ENCODE measurements around the gene DUS2.
"Not testable (repeated sequence)": the region's sequence is repeated elsewhere in the genome, so short reads cannot be mapped to it uniquely, and the experiment has no call there.

DUS2 gene

GRCh38 chr16:68097895-68098294 lies 74.8 kb downstream of the DUS2 start:
- TF ChIP-seq CTCF (IDR thresholded peaks at IDR 0.05; ENCODE audit: extremely low read depth, missing control alignments), result no peak
- no peak for DNase-seq (ENCODE audit: low spot score)

GRCh38 chr16:68100488-68100887 lies 77.4 kb downstream of the DUS2 start:
- TF ChIP-seq CTCF (IDR thresholded peaks at IDR 0.05; ENCODE audit: extremely low read depth, missing control alignments), result no peak
- no peak for DNase-seq (ENCODE audit: low spot score)

GRCh38 chr16:68105611-68106010 lies 82.5 kb downstream of the DUS2 start:
- no peak for DNase-seq (ENCODE audit: low spot score)
- no peak for TF ChIP-seq CTCF (IDR thresholded peaks at IDR 0.05; ENCODE audit: extremely low read depth, missing control alignments)

- not testable (repeated sequence) for DNase-seq (ENCODE audit: low spot score)
Observed at GRCh38 chr16:68107230-68107928, 84.3 kb downstream of the DUS2 start.

GRCh38 chr16:68109156-68109555 lies 86.1 kb downstream of the DUS2 start:
- DNase-seq (ENCODE audit: low spot score), result not testable (repeated sequence)

- DNase-seq (ENCODE audit: low spot score), result not testable (repeated sequence)
Observed at GRCh38 chr16:68110611-68111010, 87.5 kb downstream of the DUS2 start.

- DNase-seq (ENCODE audit: low spot score), result no peak
Observed at GRCh38 chr16:68111379-68111778, 88.3 kb downstream of the DUS2 start.

GRCh38 chr16:68113059-68113761 lies 90.1 kb downstream of the DUS2 start:
- no peak for DNase-seq (ENCODE audit: low spot score)

More at GRCh38 chr16:68111379-68111778, 88.3 kb downstream of the DUS2 start:
- TF ChIP-seq CTCF (IDR thresholded peaks at IDR 0.05; ENCODE audit: extremely low read depth, missing control alignments), result no peak

More at GRCh38 chr16:68113059-68113761, 90.1 kb downstream of the DUS2 start:
- no peak for TF ChIP-seq CTCF (IDR thresholded peaks at IDR 0.05; ENCODE audit: extremely low read depth, missing control alignments)

Measured in GM20000 (cell line).